WTC11 (cell line): ENCODE measurements around the gene PIM1. TPM values are rescaled to one million over a fixed set of nuclear protein-coding genes. Genes with fewer than 3 reads are reported as not detected.

Experiments
- ATAC-seq: fragments of 200-7000 bp; cut with Tn5 transposase; 2 replicates; pipeline ENCODE4 v1.10.0; 2021; ENCODE audit warnings: mild to moderate bottlenecking, moderate library complexity
- CTCF ChIA-PET: fragments of 300-600 bp; sonication (Branson Sonifier 250); formaldehyde crosslinking; loops from one replicate; lab custom pipeline; 2021; ENCODE audit warnings: antibody characterized with exemption; lab: Charles Lee
- POLR2A ChIA-PET: fragments of 350-600 bp; sonication (Branson Sonifier 250); formaldehyde crosslinking; loops from one replicate; lab custom pipeline; 2021; ENCODE audit warnings: antibody characterized with exemption; lab: Charles Lee
- DNase-seq: peaks from one replicate; pipeline ENCODE4 v3.0.0; 2021; ENCODE audit warnings: low spot score
- H3K27ac Mint-ChIP-seq: 2 replicates; pipeline ENCODE4 v1.8.0; 2021; ENCODE audit warnings: mixed read lengths
- H3K27me3 Mint-ChIP-seq: 2 replicates; pipeline ENCODE4 v1.8.0; 2021; ENCODE audit warnings: low read depth, mild to moderate bottlenecking, moderate library complexity, mixed read lengths
- H3K36me3 Mint-ChIP-seq: 2 replicates; pipeline ENCODE4 v1.8.0; 2021; ENCODE audit warnings: mixed read lengths
- H3K4me1 Mint-ChIP-seq: 2 replicates; pipeline ENCODE4 v1.8.0; 2022; ENCODE audit warnings: mixed read lengths
- H3K4me3 Mint-ChIP-seq: 2 replicates; pipeline ENCODE4 v1.8.0; 2021; ENCODE audit warnings: mild to moderate bottlenecking, moderate library complexity, mixed read lengths
- H3K9me3 Mint-ChIP-seq: 2 replicates; pipeline ENCODE4 v1.8.0; 2021; ENCODE audit warnings: mixed read lengths
- CTCF ChIP-seq: fragments of 200-600 bp; IDR thresholded peaks from 2 replicates; pipeline ENCODE4 v1.8.0; 2022; ENCODE audit warnings: antibody characterized with exemption
- E2F1 ChIP-seq: sonication (generic); formaldehyde crosslinking; IDR thresholded peaks from 2 replicates; pipeline ENCODE4 v1.8.0; 2022; ENCODE audit warnings: mild to moderate bottlenecking, missing genetic modification reagents
- E2F4 ChIP-seq: sonication (generic); formaldehyde crosslinking; IDR thresholded peaks from 2 replicates; pipeline ENCODE4 v1.8.1; 2022; ENCODE audit warnings: low read depth, mild to moderate bottlenecking, moderate library complexity, missing genetic modification reagents, borderline replicate concordance
- GRHL2 ChIP-seq: fragments of 250-450 bp; sonication (Bioruptor Pico); IDR thresholded peaks from 2 replicates; pipeline ENCODE4 v1.8.0; 2022; ENCODE audit warnings: mild to moderate bottlenecking, moderate library complexity; ENCODE audit not compliant: insufficient replicate concordance, severe bottlenecking
- IRF1 ChIP-seq: sonication (generic); formaldehyde crosslinking; IDR thresholded peaks from 2 replicates; pipeline ENCODE4 v1.8.0; 2023; ENCODE audit warnings: missing genetic modification reagents
- NFE2L1 ChIP-seq: sonication (generic); formaldehyde crosslinking; IDR thresholded peaks from 2 replicates; pipeline ENCODE4 v1.8.1; 2023; ENCODE audit warnings: missing genetic modification reagents
- NR2C2 ChIP-seq: sonication (generic); formaldehyde crosslinking; IDR thresholded peaks from 2 replicates; pipeline ENCODE4 v1.8.0; 2022; ENCODE audit warnings: mild to moderate bottlenecking, missing genetic modification reagents
- RELA ChIP-seq: sonication (generic); formaldehyde crosslinking; IDR thresholded peaks from 2 replicates; pipeline ENCODE4 v1.8.1; 2022; ENCODE audit warnings: missing genetic modification reagents, mild to moderate bottlenecking, borderline replicate concordance
- SP1 ChIP-seq: sonication (generic); formaldehyde crosslinking; conservative IDR thresholded peaks from 2 replicates; pipeline ENCODE4 v1.8.1; 2022; ENCODE audit warnings: missing genetic modification reagents
- TCF7 ChIP-seq: sonication (generic); formaldehyde crosslinking; IDR thresholded peaks from 2 replicates; pipeline ENCODE4 v1.8.0; 2022; ENCODE audit warnings: mild to moderate bottlenecking, low read depth, missing genetic modification reagents, moderate library complexity
- TP53 ChIP-seq: sonication (generic); formaldehyde crosslinking; IDR thresholded peaks from 2 replicates; pipeline ENCODE4 v1.8.1; 2023; ENCODE audit warnings: mild to moderate bottlenecking, missing genetic modification reagents
- ZMAT4 ChIP-seq: fragments of 250-450 bp; sonication (Bioruptor Pico); IDR thresholded peaks from 2 replicates; pipeline ENCODE4 v1.9.0; 2021; ENCODE audit warnings: mild to moderate bottlenecking
- ZNF416 ChIP-seq: fragments of 250-450 bp; sonication (Bioruptor Pico); IDR thresholded peaks from 2 replicates; pipeline ENCODE4 v1.9.0; 2021; ENCODE audit warnings: mild to moderate bottlenecking, inconsistent platforms
- ZNF512 ChIP-seq: sonication (generic); formaldehyde crosslinking; IDR thresholded peaks from 2 replicates; pipeline ENCODE4 v1.8.1; 2022; ENCODE audit warnings: missing genetic modification reagents, borderline replicate concordance
- ZNF532 ChIP-seq: fragments of 250-450 bp; sonication (Bioruptor Pico); IDR thresholded peaks from 2 replicates; pipeline ENCODE4 v1.9.0; 2021; ENCODE audit warnings: mild to moderate bottlenecking, borderline replicate concordance
- ZSCAN18 ChIP-seq: fragments of 250-450 bp; sonication (Bioruptor Pico); IDR thresholded peaks from 2 replicates; pipeline ENCODE4 v2.1.2; 2022; ENCODE audit warnings: mild to moderate bottlenecking, moderate library complexity
- total RNA-seq: library from RNA; stranded (reverse); gene quantifications from 3 replicates; pipeline ENCODE4 v1.2.3, GENCODE V29; 2021

Gene PIM1
- total RNA-seq, 1 experiment from 2014 or later: 64.7 TPM

GRCh38 chr6:37142050-37142614 is 27.8 kb upstream of the PIM1 start:
- no peaks in the 10 kb centered on the region; the same call in 1 of the 2 replicates for H3K36me3 Mint-ChIP-seq
- POLR2A ChIA-PET: interaction anchor here (0.7 to 10.4 kb wide), 13 partner anchors 11 to 124 kb away, joined by 3 to 183 read pairs (median 5); partner anchors contain the start of gene PIM1
- no peaks in the 10 kb centered on the region for H3K27me3 Mint-ChIP-seq
- DNase-seq: no peak
- peaks cover 5% of the 10 kb centered on the region for H3K9me3 Mint-ChIP-seq
- peaks cover 70% of the 10 kb centered on the region for H3K4me1 Mint-ChIP-seq
- no peak for ATAC-seq
- TF ChIP-seq ZNF532 (CRISPR knock-in tag) (no peak), RELA (CRISPR knock-in tag) (no peak), TCF7 (CRISPR knock-in tag) (no peak), ZNF416 (CRISPR knock-in tag) (no peak), NR2C2 (no peak), IRF1 (no peak), ZNF512 (CRISPR knock-in tag) (no peak), NFE2L1 (CRISPR knock-in tag) (no peak), ZMAT4 (no peak), ZSCAN18 (CRISPR knock-in tag) (no peak), CTCF (no peak), TP53 (CRISPR knock-in tag) (no peak), E2F1 (CRISPR knock-in tag) (no peak), GRHL2 (CRISPR knock-in tag) (no peak), SP1 (CRISPR knock-in tag) (no peak), E2F4 (CRISPR knock-in tag) (no peak)
- H3K27ac Mint-ChIP-seq: peak overlapping the region; percentile 100
- CTCF ChIA-PET: interaction anchor here (0.7 to 2.6 kb wide), 8 partner anchors 16 to 560 kb away, joined by 3 to 13 read pairs (median 6); partner anchors contain the start of gene PIM1
- H3K4me3 Mint-ChIP-seq: peak overlapping the region; percentile 59
